Muscle of leg (tissue), 11 donors: Measurements from ENCODE around the gene RAI1. TPM values are rescaled to one million over a fixed set of nuclear protein-coding genes. Genes with fewer than 3 reads are reported as not detected.
A peak's percentile ranks its signal among the peaks of the same experiment; 100 is the strongest.

ENCODE experiments used
- DNase-seq: peaks from one replicate; pipeline ENCODE4 v3.0.0; 2013
- H3K27ac ChIP-seq: one replicate; pipeline ENCODE4 v1.5.1; 2013; ENCODE audit warnings: mild to moderate bottlenecking, low read length, control low read depth
- H3K27me3 ChIP-seq: one replicate; pipeline ENCODE4 v1.6.1; 2013; ENCODE audit warnings: low read length; ENCODE audit not compliant: control insufficient read depth, insufficient read depth
- H3K36me3 ChIP-seq: one replicate; pipeline ENCODE4 v1.6.1; 2013; ENCODE audit warnings: low read length; ENCODE audit not compliant: control insufficient read depth, insufficient read depth
- H3K4me1 ChIP-seq: one replicate; pipeline ENCODE4 v1.6.1; 2013; ENCODE audit warnings: low read length; ENCODE audit not compliant: control insufficient read depth, insufficient read depth
- H3K4me3 ChIP-seq: one replicate; pipeline ENCODE4 v1.5.1; 2013; ENCODE audit warnings: low read length, control low read depth
- H3K9me3 ChIP-seq: replicated peaks from 2 replicates; pipeline ENCODE4 v1.6.1; 2013; ENCODE audit warnings: low read depth, low read length; ENCODE audit not compliant: control insufficient read depth
- WGBS: methylation state at CpG from one replicate; pipeline ENCODE4 v1.1.5; 2013; ENCODE audit warnings: missing lambda C conversion rate; ENCODE audit not compliant: insufficient coverage; 5-methylcytosine and 5-hydroxymethylcytosine counted together
- polyA plus RNA-seq, 8 donors: library from polyadenylated mRNA; unstranded; fragments of 120-200 nt; gene quantifications; one replicate each; pipeline versions ENCODE4 v1.2.1 to v1.2.3, GENCODE V29; 2013; ENCODE audit warnings: inconsistent platforms in 1 of 8, low replicate concordance in 1 of 8; ENCODE audit not compliant: insufficient read length in 8 of 8, insufficient read depth in 1 of 8
- total RNA-seq: library from RNA; stranded (reverse); fragments of 120-200 nt; gene quantifications from one replicate; pipeline ENCODE4 v1.2.4, GENCODE V29; 2013

The RAI1 gene
- total and polyA plus RNA-seq, 9 donors, result 7.4 to 25.5 (median 20.7) TPM

DNA sequence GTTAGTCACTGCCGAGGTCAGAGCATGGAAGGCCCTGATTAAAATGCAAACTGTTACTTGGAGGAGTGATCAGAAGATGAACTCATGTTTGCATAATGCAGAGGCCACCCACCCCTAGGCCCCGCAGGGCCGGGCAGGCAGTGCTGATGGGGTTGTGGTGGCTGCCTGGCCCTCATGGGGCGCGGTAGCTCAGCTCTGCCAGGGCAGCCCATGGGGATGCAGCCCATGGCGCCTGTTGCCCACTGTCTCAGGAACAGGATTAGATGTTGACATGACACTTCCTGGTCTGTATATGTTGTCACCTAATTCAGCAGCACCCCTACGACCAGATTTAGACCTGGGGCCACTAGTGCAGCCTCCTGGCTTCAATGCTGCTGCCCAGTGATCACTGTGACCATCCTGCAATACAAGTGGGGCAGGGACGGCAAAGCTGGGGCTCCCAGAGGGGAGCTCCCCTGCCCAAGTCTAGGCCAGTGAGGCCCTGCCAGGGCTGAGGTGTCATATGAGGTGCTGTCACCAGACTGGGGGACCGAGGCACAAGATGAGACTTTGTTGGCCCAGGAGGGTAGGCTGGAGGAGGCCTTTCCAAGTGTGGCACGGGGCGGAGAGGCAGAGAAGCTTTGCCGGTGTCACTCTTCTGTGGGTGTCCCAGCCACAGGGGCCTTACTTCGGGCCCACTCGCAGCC lies 49.1 kb downstream of the RAI1 start:
- Histone ChIP-seq H3K27ac (no peak overlapping the region), H3K4me1 (peaks cover 20% of the 10 kb centered on the region), H3K4me3 (no peak overlapping the region), H3K27me3 (no peaks in the 10 kb centered on the region), H3K36me3 (peaks cover 17% of the 10 kb centered on the region), H3K9me3 (no peaks in the 10 kb centered on the region)
- 85% methylated on average over 13 of the region's 14 CpGs for WGBS
- no peak for DNase-seq

DNA sequence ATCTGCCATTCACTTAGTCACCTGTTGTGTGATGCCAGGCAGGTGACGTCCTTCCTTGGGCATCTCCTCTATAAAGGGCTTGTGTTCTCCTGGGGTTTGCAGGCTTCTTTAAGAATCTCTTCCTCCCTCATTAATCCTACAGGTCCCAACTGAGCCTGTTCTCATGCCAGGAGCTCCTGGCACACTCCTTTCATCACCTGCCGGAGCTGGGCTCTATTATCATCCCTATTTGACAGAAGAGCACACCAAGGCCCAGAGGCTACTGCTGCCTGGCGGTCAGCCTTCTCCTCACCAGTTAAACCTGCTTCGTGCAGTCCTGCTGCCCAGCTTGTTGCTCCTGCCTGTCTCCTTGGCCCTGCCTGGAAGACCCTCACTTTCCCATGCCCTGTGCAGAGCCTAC lies 51.2 kb downstream of the RAI1 start:
- WGBS, result 73% methylated on average over 3 of the region's 4 CpGs
- Histone ChIP-seq H3K27ac (no peak overlapping the region), H3K4me1 (peaks cover 5% of the 10 kb centered on the region), H3K27me3 (no peaks in the 10 kb centered on the region), H3K9me3 (no peaks in the 10 kb centered on the region), H3K4me3 (no peak overlapping the region), H3K36me3 (peaks cover 11% of the 10 kb centered on the region)
- DNase-seq, result no peak

DNA sequence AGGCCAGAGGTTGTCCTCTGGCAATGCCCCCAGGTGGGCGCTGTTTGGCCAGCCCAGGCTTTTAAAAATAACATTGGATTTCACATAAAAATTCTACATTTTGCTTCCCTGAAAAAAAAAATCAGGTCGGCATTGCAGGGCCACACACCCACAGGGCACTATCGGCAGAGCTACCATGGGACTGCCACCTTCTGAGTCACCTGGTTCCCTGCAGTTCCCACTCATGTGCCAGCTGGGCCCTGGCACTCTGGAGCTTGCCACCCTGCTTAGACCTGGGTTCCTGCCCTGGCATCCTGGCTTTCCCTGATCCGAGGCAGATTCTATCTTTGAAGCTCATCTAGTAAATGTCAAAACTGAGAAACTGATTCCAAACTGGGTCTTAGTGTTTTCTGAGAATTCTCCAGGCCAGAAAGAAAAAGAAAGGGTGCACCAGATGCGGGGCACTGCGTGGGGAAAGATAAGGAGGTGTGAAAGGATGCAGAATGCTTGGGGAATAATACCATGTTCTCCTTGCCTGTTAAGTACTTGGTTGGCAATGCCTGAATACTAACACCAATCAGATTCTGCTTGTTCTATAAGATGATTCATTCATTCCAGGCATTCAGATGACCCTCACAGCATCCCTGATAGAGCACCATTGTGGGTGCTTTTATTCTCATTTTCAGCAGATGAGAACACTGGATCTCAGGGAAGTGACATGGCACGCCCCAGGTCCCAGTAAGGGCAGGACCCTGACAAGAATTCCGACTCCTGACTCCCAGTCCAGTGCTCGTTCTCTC lies 51.8 kb downstream of the RAI1 start:
- peaks cover 7% of the 10 kb centered on the region for H3K4me1 ChIP-seq
- WGBS, result 73% methylated on average over 5 of the region's 9 CpGs
- H3K9me3 ChIP-seq, result no peaks in the 10 kb centered on the region
- no peak for DNase-seq
- H3K36me3 ChIP-seq, result peaks cover 10% of the 10 kb centered on the region
- H3K27me3 ChIP-seq, result no peaks in the 10 kb centered on the region
- no peak overlapping the region for H3K4me3 ChIP-seq
- H3K27ac ChIP-seq, result no peak overlapping the region

DNA sequence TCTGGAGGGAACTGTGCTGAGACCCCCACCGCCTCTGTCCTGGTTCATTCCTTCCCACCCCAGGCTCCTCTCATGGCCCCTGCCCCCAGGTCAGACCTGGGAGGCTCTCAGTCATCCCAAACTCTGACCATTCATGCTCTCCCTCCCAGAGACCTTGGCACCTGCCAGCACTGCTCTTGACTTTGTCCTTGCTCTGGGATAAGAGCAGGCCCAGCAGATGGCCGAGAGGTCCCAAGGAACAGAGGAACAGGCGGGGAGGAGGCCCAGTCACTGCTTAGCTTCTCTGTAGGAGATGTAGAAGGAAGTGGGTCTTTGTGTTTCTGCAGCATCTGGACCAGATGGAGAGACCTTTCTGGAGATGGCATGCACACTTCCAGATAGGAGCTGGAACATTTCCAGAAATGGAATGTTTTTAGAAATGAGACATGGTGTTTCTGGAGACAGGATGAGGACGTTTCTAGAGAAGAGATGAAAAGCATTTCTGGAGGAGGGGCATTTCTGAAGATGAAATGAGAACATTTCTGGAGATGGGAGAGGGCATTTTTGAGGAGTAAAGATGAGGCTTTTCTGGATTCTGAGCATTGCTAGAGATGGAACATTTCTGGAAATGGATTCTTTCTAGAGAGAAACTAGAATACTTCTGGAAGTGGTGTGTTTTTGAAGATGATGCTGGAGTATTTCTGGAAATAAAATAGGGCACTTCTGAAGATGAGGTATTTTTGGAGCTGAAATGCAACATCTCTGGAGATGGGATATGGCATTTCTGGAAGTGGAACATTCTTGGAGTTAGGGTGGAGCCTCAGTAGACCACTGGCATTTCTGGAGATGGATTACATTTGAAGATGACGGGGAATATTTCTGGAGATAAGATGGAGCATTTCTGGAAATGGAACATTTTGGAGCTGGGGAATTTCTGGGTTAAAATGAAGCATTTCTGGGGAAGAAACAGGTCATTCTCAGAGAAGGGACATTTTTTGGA lies 55.2 kb downstream of the RAI1 start:
- no peak for DNase-seq
- no peak overlapping the region for H3K27ac ChIP-seq
- no peaks in the 10 kb centered on the region for H3K27me3 ChIP-seq
- H3K4me1 ChIP-seq, result peaks cover 40% of the 10 kb centered on the region
- H3K4me3 ChIP-seq, result no peak overlapping the region
- 70% methylated on average over 4 of the region's 5 CpGs for WGBS
- H3K36me3 ChIP-seq, result peaks cover 6% of the 10 kb centered on the region
- H3K9me3 ChIP-seq, result no peaks in the 10 kb centered on the region

DNA sequence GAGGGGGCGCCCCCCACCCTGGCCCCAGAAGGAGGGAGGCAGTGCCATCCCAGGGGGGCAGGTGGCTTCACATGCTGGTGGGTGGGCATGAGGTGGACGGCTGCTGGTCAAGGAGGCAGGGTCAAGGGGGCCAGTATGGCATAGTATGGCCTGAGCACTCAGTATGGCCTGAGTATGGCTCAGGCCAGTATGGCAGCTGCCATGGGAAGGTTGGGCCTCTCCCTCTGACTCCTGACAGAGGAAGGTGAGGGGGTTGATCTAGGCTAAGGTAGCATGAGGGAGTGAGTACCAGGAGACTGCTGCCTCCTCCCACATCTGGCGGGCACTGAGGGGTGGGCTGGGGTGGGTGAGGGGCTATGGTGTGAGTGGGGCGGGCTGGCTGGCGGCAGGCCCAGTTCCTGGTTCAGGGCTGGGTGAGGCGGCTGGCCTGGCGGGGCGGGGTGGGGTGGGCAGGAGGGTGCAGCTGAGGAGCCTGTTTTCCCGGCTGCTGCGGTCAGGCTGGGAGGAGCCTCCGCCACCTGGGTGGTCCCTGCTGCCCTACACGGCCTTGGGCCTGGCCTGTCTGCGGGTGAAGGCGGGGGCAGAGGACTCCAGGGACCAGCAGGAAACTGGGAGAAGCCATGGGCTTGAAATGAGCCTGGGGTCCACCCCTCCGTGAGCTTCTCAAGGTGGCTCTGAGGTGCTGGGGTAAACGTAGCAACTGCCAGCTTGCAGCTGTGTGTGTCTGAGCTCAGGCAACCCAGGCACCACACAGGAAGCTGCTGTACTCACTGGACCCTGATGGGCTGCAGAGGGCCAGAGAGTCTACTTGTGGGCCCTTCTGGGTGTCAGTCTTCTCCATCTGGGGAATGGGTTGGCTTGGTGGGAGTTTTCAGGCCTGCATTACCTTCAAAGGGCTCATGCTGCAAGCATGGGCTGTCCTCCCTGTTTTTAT lies 57.0 kb downstream of the RAI1 start:
- Histone ChIP-seq H3K9me3 (no peaks in the 10 kb centered on the region), H3K27ac (peak overlapping the region; percentile 40), H3K36me3 (no peaks in the 10 kb centered on the region), H3K27me3 (no peaks in the 10 kb centered on the region), H3K4me1 (peaks cover 52% of the 10 kb centered on the region), H3K4me3 (no peak overlapping the region)
- DNase-seq, result no peak
- WGBS, result 46% methylated on average over 12 of the region's 16 CpGs

DNA sequence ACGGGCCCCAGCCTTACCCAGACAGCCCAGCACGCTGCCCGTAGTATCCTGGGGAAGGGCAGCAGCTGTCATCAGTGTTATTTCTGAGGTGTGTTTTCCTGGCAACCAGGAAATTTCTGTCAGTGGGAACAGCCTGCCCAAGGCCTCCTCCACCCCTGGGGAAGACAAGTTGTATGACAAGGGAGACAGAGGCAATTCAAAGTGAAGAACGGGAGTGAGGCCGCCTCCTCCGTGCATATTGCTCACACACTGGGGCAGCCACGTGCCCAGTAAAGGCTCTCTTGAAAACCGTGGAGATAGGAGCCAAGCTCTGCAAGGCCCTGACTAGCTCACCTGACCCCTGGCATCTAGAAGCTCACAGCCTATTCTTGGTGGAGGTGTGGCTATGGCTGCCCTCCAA lies 57.6 kb downstream of the RAI1 start:
- WGBS, result 60% methylated on average over 5 of the region's 8 CpGs

DNA sequence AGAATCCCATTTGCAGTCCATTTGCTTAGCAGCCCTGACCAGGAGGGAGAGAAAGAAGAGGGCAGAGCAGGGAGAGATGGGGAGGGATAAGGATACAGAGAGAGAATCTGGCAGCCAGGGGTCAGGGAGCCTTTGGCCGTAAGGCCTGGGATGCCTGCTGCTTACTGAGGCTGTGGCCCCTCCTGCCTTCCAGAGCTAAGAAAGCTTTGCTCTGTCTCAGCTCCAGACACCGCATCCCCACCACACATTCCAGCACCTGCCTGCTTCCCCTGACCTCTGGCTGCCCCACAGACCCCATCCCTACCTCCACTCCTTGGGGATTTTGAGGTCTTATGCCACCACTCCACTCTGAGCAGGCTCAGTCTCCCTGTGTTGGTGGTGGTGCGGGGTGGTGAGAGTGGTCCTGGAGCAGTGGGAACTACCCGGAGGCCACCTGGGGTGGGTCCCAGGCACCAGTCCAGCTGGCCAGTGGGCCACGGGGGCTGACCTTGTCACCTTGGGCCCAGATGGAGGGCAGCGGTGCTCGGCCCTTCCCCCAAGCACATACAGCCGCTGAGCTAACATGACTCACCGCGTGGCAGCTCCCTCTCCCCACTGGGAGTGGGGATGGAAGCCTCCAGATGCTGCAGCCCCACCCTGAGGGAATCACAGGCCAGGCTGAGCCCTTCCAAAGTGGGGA lies 58.3 kb downstream of the RAI1 start:
- DNase-seq, result peak; percentile 56
- peak overlapping the region; percentile 39 for H3K27ac ChIP-seq
- no peaks in the 10 kb centered on the region for H3K36me3 ChIP-seq
- H3K4me3 ChIP-seq, result no peak overlapping the region
- H3K4me1 ChIP-seq, result peaks cover 52% of the 10 kb centered on the region
- no peaks in the 10 kb centered on the region for H3K27me3 ChIP-seq
- WGBS, result 54% methylated on average over 2 of the region's 10 CpGs
- no peaks in the 10 kb centered on the region for H3K9me3 ChIP-seq

More for the DNA sequence above, 57.6 kb downstream of the RAI1 start:
- peaks cover 52% of the 10 kb centered on the region for H3K4me1 ChIP-seq
- no peaks in the 10 kb centered on the region for H3K9me3 ChIP-seq
- peak overlapping the region; percentile 40 for H3K27ac ChIP-seq
- no peaks in the 10 kb centered on the region for H3K36me3 ChIP-seq
- no peaks in the 10 kb centered on the region for H3K27me3 ChIP-seq
- no peak overlapping the region for H3K4me3 ChIP-seq
- no peak for DNase-seq

DNA sequence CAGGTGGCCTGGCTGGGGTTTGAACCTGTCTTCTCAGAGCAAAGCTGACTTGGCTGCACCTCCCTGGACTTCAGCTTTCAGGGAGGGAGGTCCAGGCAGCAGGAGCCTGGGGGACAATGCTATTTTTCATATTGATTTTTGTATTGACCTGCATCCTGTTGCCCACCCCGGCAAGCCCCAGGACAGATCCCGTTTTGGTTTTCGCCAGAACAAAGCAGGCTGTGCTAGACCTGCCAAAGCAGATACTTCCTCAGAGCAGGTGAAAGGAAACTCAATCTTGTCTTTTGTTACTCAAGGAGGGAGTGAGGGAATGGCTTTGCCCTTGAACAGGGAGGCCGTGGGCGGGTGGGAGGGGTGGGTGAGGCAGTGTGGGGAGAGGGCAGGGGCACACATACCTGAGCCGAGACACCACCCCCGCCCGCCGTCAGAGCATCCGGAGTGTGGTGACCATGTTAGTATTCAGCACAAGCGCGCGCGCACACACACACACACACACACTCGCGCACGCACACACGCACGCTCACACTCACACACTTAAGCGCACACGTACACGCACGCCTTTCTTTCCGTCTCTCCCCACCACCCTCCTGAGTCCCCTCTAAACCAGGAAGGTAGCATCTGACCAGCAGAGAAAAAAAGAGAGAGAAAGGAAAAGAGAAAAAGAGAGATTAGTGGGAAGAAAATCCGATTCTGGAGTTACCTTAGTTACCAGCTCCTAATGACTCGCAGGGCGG lies 59.5 kb downstream of the RAI1 start:
- Histone ChIP-seq H3K4me1 (peaks cover 59% of the 10 kb centered on the region), H3K27me3 (no peaks in the 10 kb centered on the region), H3K36me3 (no peaks in the 10 kb centered on the region), H3K27ac (peak overlapping the region; percentile 60), H3K9me3 (no peaks in the 10 kb centered on the region), H3K4me3 (no peak overlapping the region)
- whole genome bisulfite sequencing, result 59% methylated on average over 3 of the region's 27 CpGs
- DNase-seq, result no peak
